GM21576 (cell line): ENCODE data around the gene EXOC6B.

Experiments used
- ATAC-seq: cut with Tn5 transposase; IDR thresholded peaks from one replicate; pipeline ENCODE4 v1.9.1; 2021; ENCODE audit warnings: mild to moderate bottlenecking, moderate library complexity; ENCODE audit not compliant: unreplicated experiment

The EXOC6B gene

GRCh38 chr2:72293620-72294019, 532.2 kb downstream of the EXOC6B start:
- no peak for ATAC-seq

DNA sequence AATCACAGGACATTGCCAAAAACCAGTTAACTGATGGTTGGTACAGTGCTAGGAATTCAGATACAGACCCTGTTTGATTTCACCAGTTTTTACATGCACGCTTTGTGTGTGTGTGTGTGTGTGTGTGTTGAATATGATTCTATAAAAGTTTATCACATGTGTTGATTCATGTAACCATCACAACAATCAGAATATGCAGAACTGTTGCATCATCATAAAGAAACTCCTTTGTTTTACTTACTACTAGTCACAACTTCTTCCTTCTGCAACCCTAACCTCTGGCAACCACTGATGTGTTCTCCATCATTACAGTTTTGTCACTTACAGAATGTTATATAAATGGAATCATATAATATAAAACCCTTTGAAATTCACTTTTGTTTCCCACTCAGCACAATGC, 533.4 kb downstream of the EXOC6B start:
- no peak for ATAC-seq

DNA sequence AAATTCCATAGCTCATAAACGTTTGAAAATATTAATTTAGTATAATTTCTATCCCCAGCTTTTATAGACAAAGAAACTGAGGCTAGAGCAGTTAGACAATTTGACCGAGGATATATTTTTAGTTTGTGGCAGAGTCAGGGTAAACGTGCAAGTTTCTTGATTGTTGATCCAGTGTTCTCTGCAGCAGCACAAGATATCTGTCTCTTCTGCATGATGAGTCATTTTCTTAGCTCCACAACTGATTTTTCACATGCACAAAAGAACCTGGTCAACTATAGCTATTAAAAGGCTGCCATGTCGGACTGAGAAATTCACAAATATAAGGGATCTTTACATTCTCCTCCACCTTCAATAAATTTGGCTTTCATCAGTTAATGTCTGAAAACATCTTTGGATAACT, 534.8 kb downstream of the EXOC6B start:
- no peak for ATAC-seq

DNA sequence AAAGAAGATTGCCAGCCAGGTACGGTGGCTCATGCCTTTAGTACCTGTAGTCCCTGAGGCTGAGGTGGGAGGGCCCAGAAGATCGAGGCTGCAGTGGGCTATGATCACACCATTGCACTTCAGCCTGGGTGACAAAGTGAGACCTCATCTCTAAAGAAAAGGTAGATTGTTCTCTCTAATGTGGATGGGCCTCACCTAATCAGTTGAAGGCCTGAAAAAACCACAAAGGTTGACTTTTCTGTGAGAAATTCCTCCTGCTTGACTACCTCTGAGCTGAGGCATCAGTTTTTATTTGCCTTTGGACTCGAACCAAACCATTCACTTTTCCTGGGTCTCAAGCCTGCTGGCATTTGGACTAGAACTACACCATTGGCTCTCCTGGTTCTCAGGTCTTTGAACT, 536.1 kb downstream of the EXOC6B start:
- ATAC-seq, result no peak

DNA sequence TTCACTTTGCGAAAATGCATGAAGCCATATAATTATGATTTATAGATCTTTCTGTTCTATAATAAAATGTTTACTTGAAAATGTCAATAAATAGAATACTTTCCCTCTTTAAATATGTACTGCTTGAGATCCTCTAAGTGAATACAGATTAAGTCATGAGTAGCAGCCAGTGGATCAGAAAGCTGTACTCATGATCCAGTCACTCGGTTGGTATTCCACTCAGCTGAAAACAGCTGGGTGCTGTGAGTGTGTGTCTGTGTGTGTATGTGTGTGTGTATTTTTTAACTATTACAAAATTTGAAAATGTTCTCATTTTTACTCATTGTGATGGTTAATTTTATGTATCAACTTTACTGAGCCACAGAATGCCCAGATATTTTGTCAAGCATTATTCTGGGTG, 536.5 kb downstream of the EXOC6B start:
- ATAC-seq, result no peak

- ATAC-seq, result no peak
These were observed 547.8 kb downstream of the EXOC6B start for GRCh38 chr2:72278046-72278445.

GRCh38 chr2:72276876-72277275, 549.0 kb downstream of the EXOC6B start:
- ATAC-seq, result no peak

GRCh38 chr2:72276356-72276755, 549.5 kb downstream of the EXOC6B start:
- ATAC-seq, result no peak

DNA sequence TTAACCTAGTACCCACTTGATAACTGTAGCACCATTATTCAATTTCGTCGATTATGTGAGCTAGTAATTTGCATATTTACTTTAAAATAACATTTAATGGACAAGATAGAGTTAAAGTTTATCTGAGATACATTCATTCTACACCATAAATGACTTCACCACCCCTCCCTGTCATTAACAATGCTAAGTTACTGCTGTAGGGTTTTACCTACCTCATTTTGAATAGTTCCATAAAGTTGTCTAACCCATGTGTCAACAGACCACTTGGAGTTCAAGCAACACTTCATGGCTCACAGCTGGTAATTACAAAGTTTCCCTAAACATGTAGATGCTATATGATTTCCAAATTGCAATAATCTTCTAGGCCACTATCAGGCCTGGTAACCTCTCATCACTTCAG, 550.7 kb downstream of the EXOC6B start:
- no peak for ATAC-seq

DNA sequence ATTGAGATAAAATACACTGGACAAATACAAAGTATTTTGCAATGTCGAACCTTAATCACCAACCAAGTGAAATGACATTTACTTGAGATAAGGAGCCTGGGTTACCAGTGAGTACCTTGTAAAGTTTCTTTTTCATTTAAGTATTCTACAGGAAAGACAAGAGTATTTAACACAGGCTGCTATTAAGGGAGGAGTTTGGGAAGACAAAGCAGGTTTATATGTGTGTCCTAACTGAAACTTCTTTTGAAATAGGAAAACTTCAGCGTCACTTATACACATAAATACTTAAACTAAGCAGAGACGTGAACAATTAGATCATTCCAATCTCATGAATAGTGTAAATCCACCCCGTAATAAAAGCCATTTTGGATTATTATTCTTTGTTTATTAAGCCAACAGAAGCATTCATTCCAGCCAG, 551.4 kb downstream of the EXOC6B start:
- ATAC-seq, result no peak

DNA sequence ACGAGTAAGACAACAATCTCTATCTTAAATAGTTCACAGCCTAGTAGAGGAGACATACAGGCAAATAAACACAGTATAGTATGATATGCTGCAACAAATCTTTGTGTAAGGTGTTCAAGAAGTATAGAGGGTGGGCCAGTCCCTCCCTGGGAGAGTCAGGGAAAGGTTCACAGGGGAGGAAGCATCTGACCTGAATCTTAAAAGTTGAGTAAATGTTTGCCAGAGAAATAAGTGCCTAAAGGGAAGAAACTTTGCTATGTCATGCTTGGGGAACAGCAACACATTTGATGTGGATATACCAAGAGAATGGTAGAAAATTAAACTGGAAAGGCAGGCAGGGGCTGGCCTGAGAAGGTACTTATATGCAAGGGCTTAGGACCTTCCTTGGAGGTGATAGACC, 552.4 kb downstream of the EXOC6B start:
- no peak for ATAC-seq

DNA sequence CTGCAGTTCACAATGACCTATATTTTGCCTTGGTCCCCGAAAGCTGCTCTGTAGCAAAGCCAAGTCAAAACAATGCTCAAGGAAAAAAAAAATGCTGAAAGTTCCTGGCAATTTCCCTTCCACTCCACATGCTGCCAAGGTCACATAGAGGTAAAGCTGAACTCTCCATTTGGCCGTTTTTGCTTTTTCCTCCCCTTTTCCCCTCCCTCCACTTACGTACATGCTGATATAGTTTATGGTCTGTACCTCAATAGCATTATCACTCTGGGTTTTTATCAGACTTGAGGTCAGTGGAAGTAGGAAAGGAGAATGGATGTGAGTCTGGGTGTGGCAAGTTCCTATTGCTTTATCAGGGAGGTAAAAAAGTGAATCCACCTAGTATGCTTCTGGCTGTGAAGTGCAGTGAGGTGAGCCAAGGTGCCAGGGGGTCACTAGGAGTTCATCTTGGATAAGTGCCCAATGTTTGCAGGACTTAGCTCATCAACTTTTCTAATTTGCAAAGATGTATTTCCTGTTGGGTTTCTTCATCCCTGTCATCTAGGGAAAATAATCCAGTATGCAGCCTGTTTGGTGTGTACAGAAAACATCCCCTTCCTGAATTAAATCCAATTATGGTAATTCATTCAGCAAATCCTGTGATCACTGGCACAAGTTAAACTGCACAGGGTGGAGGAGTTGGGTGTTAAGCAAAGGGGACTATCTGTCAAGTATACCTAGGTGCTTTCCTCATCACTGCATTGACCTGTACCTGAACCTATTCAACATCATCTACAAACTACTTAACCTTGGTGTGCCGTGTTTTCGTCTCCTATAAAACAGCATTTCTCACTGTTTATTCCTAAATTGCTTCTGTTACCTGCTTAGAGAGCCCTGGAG, 553.8 kb downstream of the EXOC6B start:
- ATAC-seq, result no peak

DNA sequence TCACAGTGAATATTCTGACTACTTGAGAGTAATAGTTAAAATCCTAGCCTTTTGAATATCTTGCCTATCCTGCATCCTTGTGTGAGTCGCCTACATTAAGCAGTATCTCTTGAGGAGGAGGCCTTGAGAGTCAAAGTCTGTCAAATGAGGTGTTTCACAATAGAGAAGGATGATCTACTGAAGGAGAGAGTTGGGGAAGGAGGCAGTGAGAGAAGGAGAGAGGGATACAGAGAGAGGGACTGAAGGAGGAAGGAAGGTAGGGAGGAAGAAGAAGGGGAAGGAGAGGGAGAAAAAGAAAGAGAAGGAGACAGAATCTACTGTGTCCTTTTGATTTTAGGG, 554.6 kb downstream of the EXOC6B start:
- ATAC-seq, result no peak

- no peak for ATAC-seq
These were observed 555.1 kb downstream of the EXOC6B start for GRCh38 chr2:72270556-72271275.

DNA sequence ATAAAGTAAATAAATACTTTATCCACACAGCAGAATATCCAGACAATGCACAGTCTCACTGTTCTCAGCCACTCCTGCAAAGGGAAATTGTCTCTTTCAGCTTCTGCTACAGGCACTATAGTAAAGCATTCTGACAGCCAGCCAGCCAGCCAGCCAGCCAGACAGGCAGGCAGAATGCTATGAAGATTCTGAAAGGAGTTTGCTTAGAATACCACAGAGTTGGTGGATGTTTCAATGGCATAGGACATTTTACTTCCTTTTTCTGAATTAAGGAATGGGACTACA, 562.1 kb downstream of the EXOC6B start:
- no peak for ATAC-seq

DNA sequence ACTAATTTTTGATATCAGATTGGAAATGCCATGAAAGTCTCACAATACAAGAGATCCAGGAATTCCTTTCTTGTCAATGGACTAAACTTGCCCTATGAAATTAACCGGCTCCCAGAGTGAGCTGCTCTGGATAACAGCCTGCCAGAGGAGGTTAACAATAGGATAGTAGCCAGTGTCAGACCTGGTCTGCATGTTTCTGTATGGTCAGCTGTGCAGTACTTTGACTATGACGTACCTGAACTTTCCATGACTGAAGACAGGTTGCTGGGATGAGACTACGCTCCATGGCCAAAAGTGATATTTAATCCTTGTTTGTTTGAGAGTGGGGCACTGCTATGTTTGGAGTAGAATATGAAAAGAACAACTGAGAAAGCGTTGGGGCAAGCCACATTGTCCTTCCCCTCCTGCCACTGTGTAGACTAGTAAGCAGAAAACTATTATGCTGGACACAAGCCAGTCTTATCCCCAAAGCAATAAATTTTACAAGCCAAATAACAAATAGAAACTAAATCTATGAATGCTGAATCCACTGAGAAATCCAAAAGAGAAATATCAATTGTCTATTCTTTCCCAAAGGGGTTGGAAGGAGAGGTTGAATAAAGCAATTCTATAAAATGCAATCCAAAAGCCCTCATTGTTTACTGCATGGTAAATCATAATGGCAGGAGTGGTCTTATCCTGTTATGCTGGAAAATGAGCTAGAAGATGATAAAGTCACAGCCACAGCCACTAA, 562.6 kb downstream of the EXOC6B start:
- no peak for ATAC-seq

DNA sequence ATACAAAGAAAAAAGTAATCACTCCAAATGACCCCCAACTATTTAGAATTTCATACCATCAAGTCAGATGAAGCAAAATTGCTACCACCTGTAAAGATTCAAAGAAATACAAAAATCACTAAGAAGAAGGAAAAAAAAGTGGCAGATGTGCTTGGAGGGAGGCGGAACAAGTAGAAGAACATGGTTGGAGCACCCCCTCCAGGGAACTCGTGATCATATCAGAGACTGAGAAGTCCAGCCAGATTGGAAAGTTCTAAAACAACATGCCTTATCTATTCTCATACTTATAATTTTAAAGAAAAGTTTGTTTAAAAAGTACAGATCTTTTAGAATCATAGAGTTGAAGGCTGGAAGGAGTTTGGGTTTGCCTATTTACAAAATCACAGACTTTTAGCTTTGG, 564.8 kb downstream of the EXOC6B start:
- no peak for ATAC-seq

DNA sequence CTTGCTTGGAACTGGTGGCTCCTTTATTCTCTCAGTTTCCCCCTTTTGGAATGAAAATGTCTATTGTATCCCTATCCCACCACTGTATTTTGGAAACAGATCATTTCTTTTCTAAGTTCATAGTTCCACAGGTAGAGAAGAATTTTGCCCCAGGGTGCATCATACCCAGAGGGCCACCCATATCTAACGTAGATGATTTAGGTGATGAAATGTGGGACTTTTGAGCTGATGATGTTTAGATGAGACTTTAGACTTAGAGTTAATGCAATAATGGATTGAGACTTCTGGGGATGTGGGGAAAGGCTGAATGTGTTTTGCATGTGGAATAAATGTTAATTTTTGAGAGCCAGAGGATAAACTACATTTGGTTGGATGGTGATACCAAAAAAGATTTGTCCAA, 570.3 kb downstream of the EXOC6B start:
- ATAC-seq, result no peak

DNA sequence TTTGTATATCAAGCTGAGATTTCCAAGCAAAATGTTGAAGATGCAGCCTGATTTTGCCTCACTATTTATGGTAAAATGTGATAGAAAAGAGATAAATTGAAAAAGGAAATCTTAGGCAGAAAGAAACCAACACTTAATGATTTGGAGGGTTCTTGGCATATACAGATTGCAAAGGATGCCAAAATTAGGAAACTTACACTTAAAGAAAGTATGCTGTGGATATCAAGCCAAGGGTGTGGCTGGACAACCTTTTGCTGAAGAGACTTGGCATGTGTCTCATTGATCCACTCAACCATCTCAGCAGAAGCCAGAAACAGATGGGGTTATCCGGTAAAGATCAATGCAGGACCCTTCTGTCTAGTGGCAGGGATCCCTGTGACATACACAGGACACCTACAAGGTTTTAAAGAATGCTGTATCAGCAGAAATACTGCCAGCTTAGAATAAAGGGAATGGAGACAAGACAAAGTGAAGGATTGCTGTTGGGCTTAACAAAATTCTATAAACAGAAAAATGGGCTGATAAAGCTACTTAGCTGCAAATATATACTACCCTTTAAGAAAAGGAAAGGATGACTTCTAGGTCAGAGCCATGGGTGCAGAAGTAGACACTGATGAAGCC, 570.9 kb downstream of the EXOC6B start:
- ATAC-seq, result no peak

- ATAC-seq, result no peak
These were observed 587.5 kb downstream of the EXOC6B start for GRCh38 chr2:72238311-72238710.

DNA sequence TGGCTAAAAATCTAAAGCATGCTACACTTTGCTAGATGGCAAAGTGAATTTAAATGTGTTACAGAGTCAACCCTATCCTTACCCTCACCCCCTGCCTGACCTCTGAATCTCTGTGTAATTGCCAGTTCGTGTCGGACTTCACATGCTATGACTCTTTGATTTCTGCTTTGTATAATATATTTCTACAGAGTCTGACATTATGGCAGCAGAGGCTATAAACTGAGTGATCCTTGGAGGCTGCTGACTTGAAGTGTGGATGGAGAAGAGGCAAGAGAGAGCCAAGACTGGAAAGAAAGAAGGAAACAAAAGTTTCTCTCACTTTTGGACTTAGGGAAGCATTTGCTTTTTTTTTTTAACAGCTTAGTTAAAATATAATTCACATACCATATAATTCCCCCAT, 588.3 kb downstream of the EXOC6B start:
- ATAC-seq, result no peak
